ENCODE results near the gene UQCC2.

Gene UQCC2

GRCh38 chr6:33663727-33664449 is 47.6 kb downstream of the UQCC2 start:
- TF ChIP-seq CTCF (conservative IDR thresholded peaks at IDR 0.05; ENCODE audit: low read length) = no peak
- no peak overlapping the region for H3K4me3 ChIP-seq (ENCODE audit: low read length)
- no peak for DNase-seq (ENCODE audit: low read depth)

GRCh38 chr6:33663028-33663427 is 48.5 kb downstream of the UQCC2 start:
- H3K4me3 ChIP-seq (ENCODE audit: low read length) = no peak overlapping the region
- no peak for TF ChIP-seq CTCF (conservative IDR thresholded peaks at IDR 0.05; ENCODE audit: low read length)
- no peak for DNase-seq (ENCODE audit: low read depth)

GRCh38 chr6:33662318-33662717 is 49.2 kb downstream of the UQCC2 start:
- DNase-seq (ENCODE audit: low read depth) = no peak
- no peak for TF ChIP-seq CTCF (conservative IDR thresholded peaks at IDR 0.05; ENCODE audit: low read length)
- no peak overlapping the region for H3K4me3 ChIP-seq (ENCODE audit: low read length)

GRCh38 chr6:33661106-33661838 is 50.2 kb downstream of the UQCC2 start:
- H3K4me3 ChIP-seq (ENCODE audit: low read length) = no peak overlapping the region
- TF ChIP-seq CTCF (conservative IDR thresholded peaks at IDR 0.05; ENCODE audit: low read length) = no peak
- DNase-seq (ENCODE audit: low read depth) = no peak

- no peak for TF ChIP-seq CTCF (conservative IDR thresholded peaks at IDR 0.05; ENCODE audit: low read length)
- no peak overlapping the region for H3K4me3 ChIP-seq (ENCODE audit: low read length)
- DNase-seq (ENCODE audit: low read depth) = no peak
These were observed 51.5 kb downstream of the UQCC2 start for GRCh38 chr6:33659986-33660385.

GRCh38 chr6:33658982-33659689 is 52.4 kb downstream of the UQCC2 start:
- no peak for TF ChIP-seq CTCF (conservative IDR thresholded peaks at IDR 0.05; ENCODE audit: low read length)
- no peak overlapping the region for H3K4me3 ChIP-seq (ENCODE audit: low read length)
- no peak for DNase-seq (ENCODE audit: low read depth)
